A549 (cell line): ENCODE data around the gene ALDOA. TPM values are rescaled to one million over a fixed set of nuclear protein-coding genes. Genes with fewer than 3 reads are reported as not detected.

Experiments used
- ATAC-seq, 2 experiments: fragments of 200-7000 bp in 1 of 2; fragments of >200 bp in 1 of 2; cut with Nextera tagmentation in 1 of 2; cut with Tn5 transposase in 1 of 2; 3 replicates each; pipeline versions ENCODE4 v1.8.0 to v1.9.1; 2018 to 2020; ENCODE audit warnings: mild to moderate bottlenecking in 1 of 2, moderate library complexity in 1 of 2
- CTCF ChIA-PET: fragments of 300-600 bp; sonication (Branson Sonifier 250); formaldehyde crosslinking; extraction: SDS; loops from one replicate; lab custom pipeline; 2021; ENCODE audit warnings: antibody characterized with exemption, inconsistent platforms; lab: Yijun Ruan, JAX
- POLR2A ChIA-PET: fragments of 350-600 bp; formaldehyde crosslinking; extraction: SDS; loops from one replicate; lab custom pipeline; 2021; ENCODE audit warnings: antibody characterized with exemption, inconsistent platforms; lab: Yijun Ruan, JAX
- DNase-seq, 2 experiments: peaks; one replicate each; pipeline versions ENCODE4 v3.0.0 to v3.0.0-alpha.2; 2011 to 2016; ENCODE audit warnings: low read depth in 1 of 2, low spot score in 1 of 2
- FAIRE-seq: peaks from 2 replicates; lab custom pipeline; 2011; peaks lifted over from hg19 to GRCh38; lab: Jason Lieb, UNC
- H3K27ac ChIP-seq, 2 experiments: fragments of >200 bp; sonication (Bioruptor Twin); formaldehyde crosslinking; 3 replicates each; pipeline ENCODE4 v1.5.1; 2016 to 2017
- H3K4me1 ChIP-seq: fragments of >200 bp; sonication (Bioruptor Twin); formaldehyde crosslinking; 3 replicates; pipeline ENCODE4 v1.6.1; 2016
- H3K4me2 ChIP-seq: fragments of >200 bp; sonication (Bioruptor Twin); formaldehyde crosslinking; 3 replicates; pipeline ENCODE4 v1.6.1; 2016
- H3K4me3 ChIP-seq: fragments of >200 bp; sonication (Bioruptor Twin); formaldehyde crosslinking; 3 replicates; pipeline ENCODE4 v1.5.1; 2016
- H3K9me3 ChIP-seq: fragments of >200 bp; sonication (Bioruptor Twin); formaldehyde crosslinking; 3 replicates; pipeline ENCODE4 v1.6.1; 2016
- BCL3 ChIP-seq: fragments of >200 bp; sonication (Bioruptor Twin); formaldehyde crosslinking; IDR thresholded peaks from 3 replicates; pipeline ENCODE4 v1.6.1; 2016
- CBX8 ChIP-seq: fragments of 200-600 bp; sonication (generic); IDR thresholded peaks from 2 replicates; pipeline ENCODE4 v1.6.1; 2016
- E2F6 ChIP-seq: IDR thresholded peaks from 2 replicates; pipeline ENCODE4 v1.6.1; 2012; ENCODE audit warnings: low read depth, borderline replicate concordance
- ESRRA ChIP-seq: fragments of 150-350 bp; IDR thresholded peaks from 2 replicates; pipeline ENCODE4 v1.6.1; 2014; ENCODE audit warnings: mild to moderate bottlenecking, low read length, borderline replicate concordance
- FOSB ChIP-seq: fragments of 250-450 bp; sonication (Bioruptor Pico); IDR thresholded peaks from 2 replicates; pipeline ENCODE4 v1.5.0; 2020; ENCODE audit warnings: mild to moderate bottlenecking, moderate library complexity
- HDAC2 ChIP-seq: fragments of 200-600 bp; sonication (generic); IDR thresholded peaks from 2 replicates; pipeline ENCODE4 v1.6.1; 2016
- HMGXB4 ChIP-seq: fragments of 250-450 bp; sonication (Bioruptor Pico); IDR thresholded peaks from 2 replicates; pipeline ENCODE4 v1.5.0; 2021; ENCODE audit warnings: mild to moderate bottlenecking, moderate library complexity, borderline replicate concordance
- HOXB13 ChIP-seq: fragments of 250-450 bp; sonication (Bioruptor Pico); IDR thresholded peaks from 2 replicates; pipeline ENCODE4 v1.5.0; 2020; ENCODE audit warnings: low read depth, mild to moderate bottlenecking, moderate library complexity
- HOXB5 ChIP-seq: fragments of 250-450 bp; sonication (Bioruptor Pico); IDR thresholded peaks from 2 replicates; pipeline ENCODE4 v1.5.0; 2020; ENCODE audit warnings: mild to moderate bottlenecking, moderate library complexity
- JUN ChIP-seq, 2 experiments: fragments of >200 bp; sonication (Bioruptor Twin); formaldehyde crosslinking; IDR thresholded peaks; 2 replicates in 1 of 2; 3 replicates in 1 of 2; pipeline ENCODE4 v1.6.1; 2016 to 2017
- JUNB ChIP-seq: fragments of >200 bp; sonication (Bioruptor Twin); formaldehyde crosslinking; IDR thresholded peaks from 2 replicates; pipeline ENCODE4 v1.6.1; 2016
- KDM1A ChIP-seq: fragments of 200-600 bp; sonication (generic); IDR thresholded peaks from 2 replicates; pipeline ENCODE4 v1.6.1; 2016; ENCODE audit warnings: low read depth, mild to moderate bottlenecking
- MAZ ChIP-seq: fragments of 150-350 bp; IDR thresholded peaks from 2 replicates; pipeline ENCODE4 v1.6.1; 2014; ENCODE audit warnings: antibody characterized with exemption, low read depth, low read length, borderline replicate concordance
- NR3C1 ChIP-seq: fragments of >200 bp; sonication (Bioruptor Twin); formaldehyde crosslinking; IDR thresholded peaks from 3 replicates; pipeline ENCODE4 v1.6.1; 2017
- PBX3 ChIP-seq: IDR thresholded peaks from 2 replicates; pipeline ENCODE4 v1.6.1; 2012
- PHF8 ChIP-seq: fragments of 200-600 bp; sonication (generic); IDR thresholded peaks from 2 replicates; pipeline ENCODE4 v1.6.1; 2016; ENCODE audit warnings: low read depth, mild to moderate bottlenecking, antibody characterized with exemption, moderate library complexity, borderline replicate concordance
- POLR2A ChIP-seq: IDR thresholded peaks from 2 replicates; pipeline ENCODE4 v1.6.1; 2012; ENCODE audit warnings: mild to moderate bottlenecking, low read length
- POLR2AphosphoS2 ChIP-seq: conservative IDR thresholded peaks from 2 replicates; pipeline ENCODE4 v1.6.1; 2012; ENCODE audit warnings: low read length, improper control_type of control experiment, inconsistent platforms
- RAD21 ChIP-seq, 2 experiments: fragments of >200 bp in 1 of 2; sonication (Bioruptor Twin) in 1 of 2; formaldehyde crosslinking in 1 of 2; IDR thresholded peaks in 1 of 2; conservative IDR thresholded peaks in 1 of 2; 2 replicates in 1 of 2; 3 replicates in 1 of 2; pipeline ENCODE4 v1.6.1; 2012 to 2018; ENCODE audit warnings: inconsistent platforms in 1 of 2
- RARB ChIP-seq: fragments of 250-450 bp; sonication (Bioruptor Pico); IDR thresholded peaks from 2 replicates; pipeline ENCODE4 v1.8.0; 2021; ENCODE audit warnings: mild to moderate bottlenecking, moderate library complexity
- RCOR1 ChIP-seq: fragments of 150-350 bp; IDR thresholded peaks from 2 replicates; pipeline ENCODE4 v1.6.1; 2014; ENCODE audit warnings: antibody characterized with exemption, low read length, low read depth
- REST ChIP-seq: fragments of 200-600 bp; sonication (generic); IDR thresholded peaks from 2 replicates; pipeline ENCODE4 v1.6.1; 2016; ENCODE audit warnings: antibody characterized with exemption, mild to moderate bottlenecking, moderate library complexity
- SMC3 ChIP-seq: fragments of >200 bp; sonication (Bioruptor Twin); formaldehyde crosslinking; IDR thresholded peaks from 3 replicates; pipeline ENCODE4 v1.6.1; 2018; ENCODE audit warnings: inconsistent platforms
- TFCP2L1 ChIP-seq: fragments of 250-450 bp; sonication (Bioruptor Pico); IDR thresholded peaks from 2 replicates; pipeline ENCODE4 v1.5.0; 2021; ENCODE audit warnings: mild to moderate bottlenecking
- USF2 ChIP-seq: fragments of 450-650 bp; IDR thresholded peaks from 2 replicates; pipeline ENCODE4 v1.6.1; 2014; ENCODE audit warnings: antibody characterized with exemption
- ZSCAN20 ChIP-seq: fragments of 250-450 bp; sonication (Bioruptor Pico); IDR thresholded peaks from 2 replicates; pipeline ENCODE4 v1.8.0; 2022; ENCODE audit warnings: mild to moderate bottlenecking, moderate library complexity
- WGBS: methylation state at CpG from one replicate; pipeline ENCODE4 v1.1.6; 2017; ENCODE audit errors: missing lambda C conversion rate; 5-methylcytosine and 5-hydroxymethylcytosine counted together
- polyA plus RNA-seq, 4 experiments: library from polyadenylated mRNA; depleted of rRNA in 3 of 4; stranded (reverse); fragments of >200 nt; fragmentation: RNase III in 1 of 4; extraction: RNeasy Plus Mini Kit Qiagen cat#74134 plus additional on column Dnase treatment in 1 of 4; gene quantifications; 2 replicates in 3 of 4; 3 replicates in 1 of 4; pipeline ENCODE4 v1.2.3, GENCODE V29; 2011 to 2017

Gene ALDOA
- polyA plus RNA-seq, 2 of the 4 experiments (the other 2 are of a cell fraction): 741 to 1,286 TPM

GRCh38 chr16:30092373-30093010 lies 26.9 kb downstream of the ALDOA start (continued):
- TF ChIP-seq HOXB13 (CRISPR knock-in tag) (peak; percentile 68; the same call in 1 of the 2 replicates), USF2 (peak; percentile 34; the same call in 1 of the 2 replicates), JUNB (no peak), POLR2AphosphoS2 (no peak), MAZ (0 out of 2 replicates have a peak, but pooled peaks have one; percentile 40), FOSB (CRISPR knock-in tag) (0 out of 2 replicates have a peak, but pooled peaks have one; percentile 17), NR3C1 (no peak), E2F6 (peak; percentile 75; the same call in 1 of the 2 replicates), TFCP2L1 (no peak), RARB (CRISPR knock-in tag) (no peak), POLR2A (peak; percentile 27; the same call in 1 of the 2 replicates), ESRRA (0 out of 2 replicates have a peak, but pooled peaks have one; percentile 13), HMGXB4 (no peak), HDAC2 (peak; percentile 85; the same call in 1 of the 2 replicates), KDM1A (peak; percentile 93), RAD21 (conservative IDR thresholded peaks at IDR 0.05 in 1 of 2, IDR thresholded peaks at IDR 0.05 in 1 of 2) (peak in 1 of 2 experiments; percentile 35; a peak in 3 of 5 replicates), RCOR1 (no peak)

GRCh38 chr16:30094541-30095165 lies 29.1 kb downstream of the ALDOA start:
- 0 out of 3 replicates have a peak, but pooled peaks cover 9% of the 10 kb centered on the region for H3K9me3 ChIP-seq
- ChIA-PET POLR2A (interaction anchor here (1.6 kb wide), 1 partner anchor 29 kb away, joined by 8 read pairs; the partner anchor contains the start of gene ALDOA), CTCF (interaction anchor here (2.3 to 9.6 kb wide), 5 partner anchors 11 to 63 kb away, joined by 6 to 153 read pairs (median 119); partner anchors contain the start of genes ALDOA, GDPD3 and PPP4C)
- FAIRE-seq: no peak
- 91% methylated on average over 11 of the region's 11 CpGs for WGBS
- TF ChIP-seq BCL3 (no peak), CBX8 (no peak), TFCP2L1 (no peak), REST (no peak), PHF8 (no peak), JUN (IDR thresholded peaks at IDR 0.05) (no peak), ZSCAN20 (CRISPR knock-in tag) (no peak), NR3C1 (no peak), HOXB5 (CRISPR knock-in tag) (no peak), PBX3 (no peak), SMC3 (no peak)
- no peak for ATAC-seq
- peaks cover 25% of the 10 kb centered on the region for H3K4me1 ChIP-seq
- H3K4me2 ChIP-seq: no peak overlapping the region
- H3K4me3 ChIP-seq: no peak overlapping the region
- H3K27ac ChIP-seq: no peak overlapping the region
- no peak for DNase-seq
